HG03575 (cell line): Measurements from ENCODE around the gene LRRC49.
"Not testable (repeated sequence)": the region's sequence is repeated elsewhere in the genome, so short reads cannot be mapped to it uniquely, and the experiment has no call there.

Experiments used
- ATAC-seq: cut with Tn5 transposase; IDR thresholded peaks from one replicate; pipeline ENCODE4 v1.9.1; 2021; ENCODE audit not compliant: unreplicated experiment, insufficient number of reproducible peaks, low FRiP score; ENCODE audit errors: extremely low read depth

LRRC49 gene

GRCh38 chr15:71042356-71042922, 149.8 kb downstream of the LRRC49 start:
- ATAC-seq, result no peak

- no peak for ATAC-seq
Observed at GRCh38 chr15:71043373-71043772, 150.7 kb downstream of the LRRC49 start.

- no peak for ATAC-seq
Observed at GRCh38 chr15:71044006-71044405, 151.4 kb downstream of the LRRC49 start.

- not testable (repeated sequence) for ATAC-seq
Observed at GRCh38 chr15:71046146-71046545, 153.5 kb downstream of the LRRC49 start.

- ATAC-seq, result no peak
Observed at GRCh38 chr15:71048913-71049675, 156.5 kb downstream of the LRRC49 start.

- ATAC-seq, result no peak
Observed at GRCh38 chr15:71049706-71050422, 157.2 kb downstream of the LRRC49 start.

- ATAC-seq, result no peak
Observed at GRCh38 chr15:71050461-71050860, 157.8 kb downstream of the LRRC49 start.

GRCh38 chr15:71051539-71051938, 158.9 kb downstream of the LRRC49 start:
- ATAC-seq, result no peak

GRCh38 chr15:71052356-71052755, 159.7 kb downstream of the LRRC49 start:
- ATAC-seq, result no peak

GRCh38 chr15:71054286-71054952, 161.8 kb downstream of the LRRC49 start:
- no peak for ATAC-seq

- ATAC-seq, result no peak
Observed at GRCh38 chr15:71055461-71055860, 162.8 kb downstream of the LRRC49 start.

GRCh38 chr15:71056111-71056510, 163.5 kb downstream of the LRRC49 start:
- no peak for ATAC-seq

- ATAC-seq, result no peak
Observed at GRCh38 chr15:71057143-71057542, 164.5 kb downstream of the LRRC49 start.

- no peak for ATAC-seq
Observed at GRCh38 chr15:71057581-71057980, 165.0 kb downstream of the LRRC49 start.

- ATAC-seq, result no peak
Observed at GRCh38 chr15:71060983-71061382, 168.4 kb downstream of the LRRC49 start.

- ATAC-seq, result no peak
Observed at GRCh38 chr15:71066983-71067382, 174.4 kb downstream of the LRRC49 start.

GRCh38 chr15:71069693-71070092, 177.1 kb downstream of the LRRC49 start:
- no peak for ATAC-seq

- ATAC-seq, result no peak
Observed at GRCh38 chr15:71071529-71071928, 178.9 kb downstream of the LRRC49 start.

- no peak for ATAC-seq
Observed at GRCh38 chr15:71072423-71072822, 179.8 kb downstream of the LRRC49 start.
